Keratinocyte (primary cell): ENCODE measurements around the gene PIK3CA.

ENCODE experiments used
- EZH2 ChIP-seq: IDR thresholded peaks from one replicate; pipeline ENCODE4 v1.6.1; 2012; ENCODE audit warnings: inconsistent platforms, mild to moderate bottlenecking, low read length, moderate library complexity
- TF ChIP-seq, protein P1 (sequence below), 3 experiments: IDR thresholded peaks in 1 of 3; conservative IDR thresholded peaks in 1 of 3; optimal IDR thresholded peaks in 1 of 3; 2 replicates in 2 of 3; 3 replicates in 1 of 3; pipeline versions ENCODE3 to v1.5.1; 2011; ENCODE audit warnings: low read length in 3 of 3, mild to moderate bottlenecking in 3 of 3, moderate library complexity in 2 of 3, control low read depth in 1 of 3, inconsistent platforms in 1 of 3; ENCODE audit not compliant: insufficient read depth in 2 of 3; ENCODE audit errors: extremely low read depth in 1 of 3

DNA sequence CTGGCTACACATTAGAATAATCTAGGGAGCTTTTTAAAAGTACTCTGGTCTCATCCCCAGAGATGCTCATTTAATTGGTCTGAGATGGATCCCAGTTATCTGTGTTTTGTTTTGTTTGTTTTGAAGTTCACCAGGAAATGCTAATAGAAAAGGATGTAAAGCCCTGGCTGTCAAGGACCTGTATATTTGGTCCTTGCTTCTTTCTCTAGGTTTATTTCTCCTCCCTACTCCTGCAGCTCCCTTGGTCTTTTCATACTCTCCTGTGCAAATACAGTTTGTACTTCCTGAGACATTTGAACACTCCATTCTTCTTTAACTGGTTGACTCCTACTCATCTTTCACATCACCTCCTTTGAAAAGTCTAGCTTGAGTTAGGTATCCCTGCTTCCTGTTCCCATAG lies 3.3 kb downstream of the PIK3CA start:
- TF ChIP-seq, protein P1, sequence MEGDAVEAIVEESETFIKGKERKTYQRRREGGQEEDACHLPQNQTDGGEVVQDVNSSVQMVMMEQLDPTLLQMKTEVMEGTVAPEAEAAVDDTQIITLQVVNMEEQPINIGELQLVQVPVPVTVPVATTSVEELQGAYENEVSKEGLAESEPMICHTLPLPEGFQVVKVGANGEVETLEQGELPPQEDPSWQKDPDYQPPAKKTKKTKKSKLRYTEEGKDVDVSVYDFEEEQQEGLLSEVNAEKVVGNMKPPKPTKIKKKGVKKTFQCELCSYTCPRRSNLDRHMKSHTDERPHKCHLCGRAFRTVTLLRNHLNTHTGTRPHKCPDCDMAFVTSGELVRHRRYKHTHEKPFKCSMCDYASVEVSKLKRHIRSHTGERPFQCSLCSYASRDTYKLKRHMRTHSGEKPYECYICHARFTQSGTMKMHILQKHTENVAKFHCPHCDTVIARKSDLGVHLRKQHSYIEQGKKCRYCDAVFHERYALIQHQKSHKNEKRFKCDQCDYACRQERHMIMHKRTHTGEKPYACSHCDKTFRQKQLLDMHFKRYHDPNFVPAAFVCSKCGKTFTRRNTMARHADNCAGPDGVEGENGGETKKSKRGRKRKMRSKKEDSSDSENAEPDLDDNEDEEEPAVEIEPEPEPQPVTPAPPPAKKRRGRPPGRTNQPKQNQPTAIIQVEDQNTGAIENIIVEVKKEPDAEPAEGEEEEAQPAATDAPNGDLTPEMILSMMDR (optimal IDR thresholded peaks at IDR 0.05 in 1 of 3, IDR thresholded peaks at IDR 0.05 in 1 of 3, conservative IDR thresholded peaks at IDR 0.05 in 1 of 3; ENCODE audit: extremely low read depth in 1 of 3, insufficient read depth in 2 of 3, low read length in 3 of 3) = no peak
- TF ChIP-seq EZH2 = no peak
